Stimulated activated CD4-positive, alpha-beta T cell treated with anti-CD3 and anti-CD28 coated beads, Interleukin-15, amount 100 ng/mL, for 1 hour (primary cell): Measurements from ENCODE around the gene CCDC182.

Experiments used
- DNase-seq, 2 donors: peaks; one replicate each; pipeline ENCODE4 v3.0.0-alpha.2; 2020; ENCODE audit warnings: low read depth in 1 of 2, low spot score in 1 of 2

CCDC182 gene

GRCh38 chr17:57699751-57700219 is 45.3 kb downstream of the CCDC182 start:
- no peak for DNase-seq

DNA sequence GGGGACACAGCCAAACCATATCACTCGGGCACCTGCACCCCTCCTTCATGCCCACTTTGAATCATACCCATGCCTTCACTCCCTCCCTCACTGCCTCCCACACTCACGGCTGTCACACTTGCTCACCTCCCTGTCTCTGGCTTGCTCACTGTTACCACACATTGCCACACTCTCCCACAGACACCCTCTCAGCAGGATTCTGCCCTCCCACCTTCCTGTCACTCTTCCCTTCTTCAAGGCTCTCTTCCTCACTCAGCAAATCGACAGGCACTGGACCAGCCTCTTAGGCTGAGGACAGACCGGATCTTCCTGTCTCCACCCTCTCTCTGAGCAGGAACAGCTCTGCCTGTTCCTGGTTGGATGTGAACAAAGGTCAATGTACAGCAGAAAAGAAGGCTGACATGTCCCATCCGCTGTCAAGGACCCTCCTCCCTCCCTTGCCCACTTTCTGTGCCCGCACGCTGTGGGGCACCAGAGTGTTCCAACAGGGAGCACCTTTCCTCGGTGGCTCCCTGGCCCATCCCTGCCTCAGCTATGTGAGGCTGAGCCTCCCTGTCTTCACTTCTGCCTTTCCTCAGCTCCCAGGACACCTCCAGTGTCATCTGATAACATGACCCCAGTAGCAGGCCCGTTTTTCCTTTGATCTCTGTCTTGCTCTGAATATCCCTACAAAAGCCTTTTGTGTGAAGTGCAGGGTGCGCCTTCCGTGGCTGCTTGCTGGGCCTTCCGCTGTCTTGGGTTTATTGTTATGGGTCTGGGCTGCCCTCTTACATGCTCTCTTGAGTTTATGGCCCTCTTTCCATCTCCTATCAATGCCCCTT is 47.0 kb downstream of the CCDC182 start:
- DNase-seq = no peak

DNA sequence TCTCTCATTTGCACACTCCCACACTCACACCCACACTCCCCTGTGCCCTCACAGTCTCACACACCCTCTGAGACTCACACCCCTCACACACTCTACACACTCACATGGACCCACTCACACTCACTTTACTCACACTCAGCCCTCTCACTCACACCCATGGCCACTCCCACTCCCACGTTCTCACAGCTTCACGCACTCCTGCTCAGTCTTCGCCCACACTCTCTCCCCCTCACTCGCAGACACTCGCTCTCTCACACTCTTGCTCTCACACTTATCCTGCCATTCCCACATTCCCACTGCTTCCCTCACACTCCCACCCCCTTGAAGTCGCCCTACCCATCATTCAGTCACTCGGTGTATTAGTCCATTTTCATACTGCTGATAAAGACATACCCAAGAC is 47.9 kb downstream of the CCDC182 start:
- no peak for DNase-seq

GRCh38 chr17:57696050-57696449 is 49.0 kb downstream of the CCDC182 start:
- DNase-seq = no peak
